Stimulated activated naive CD8-positive, alpha-beta T cell treated with anti-CD3 and anti-CD28 coated beads, Interleukin-15, Interleukin-2, amounts not matched to agents 100 U/mL and 50 U/mL, for 24 hours (primary cell): Measurements from ENCODE around the gene NME3.

Experiments used
- ATAC-seq: fragments of 150-1000 bp; cut with Tn5 transposase; one replicate; pipeline ENCODE4 v1.10.0; 2021
- DNase-seq: peaks from one replicate; pipeline ENCODE4 v3.0.0; 2021

NME3 gene

DNA sequence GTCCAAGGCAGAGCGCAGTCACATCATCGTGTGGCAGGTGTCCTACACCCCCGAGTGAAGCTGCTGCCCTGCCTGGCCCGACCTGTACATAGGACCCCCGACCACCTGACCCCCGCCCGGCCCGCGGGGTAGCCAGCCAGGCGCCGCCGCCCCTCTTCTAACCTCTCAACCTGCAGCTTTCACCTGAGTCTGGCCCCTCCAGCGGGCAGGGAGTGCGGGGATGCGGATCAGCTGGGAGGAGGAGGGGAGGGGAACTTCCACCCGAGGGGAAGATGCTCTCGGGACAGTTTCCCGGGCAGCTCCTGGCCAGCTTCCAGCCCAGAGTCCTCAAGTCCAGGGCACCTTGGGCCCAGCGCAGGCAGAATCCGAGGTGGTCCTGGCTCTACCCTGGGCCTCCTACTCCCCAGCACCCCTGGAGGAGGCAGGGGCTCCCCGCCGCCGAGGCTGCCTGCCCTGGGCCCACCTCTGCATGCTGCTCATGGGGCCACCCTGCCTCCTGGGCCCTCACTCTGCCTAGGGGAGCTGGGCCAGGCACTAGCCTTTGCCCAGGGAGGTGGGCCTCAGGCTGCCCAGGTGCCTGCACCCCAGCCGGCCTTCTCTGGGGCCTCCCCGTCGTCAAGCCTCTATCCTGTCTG, 2.5 kb downstream of the NME3 start:
- ATAC-seq: no peak

DNA sequence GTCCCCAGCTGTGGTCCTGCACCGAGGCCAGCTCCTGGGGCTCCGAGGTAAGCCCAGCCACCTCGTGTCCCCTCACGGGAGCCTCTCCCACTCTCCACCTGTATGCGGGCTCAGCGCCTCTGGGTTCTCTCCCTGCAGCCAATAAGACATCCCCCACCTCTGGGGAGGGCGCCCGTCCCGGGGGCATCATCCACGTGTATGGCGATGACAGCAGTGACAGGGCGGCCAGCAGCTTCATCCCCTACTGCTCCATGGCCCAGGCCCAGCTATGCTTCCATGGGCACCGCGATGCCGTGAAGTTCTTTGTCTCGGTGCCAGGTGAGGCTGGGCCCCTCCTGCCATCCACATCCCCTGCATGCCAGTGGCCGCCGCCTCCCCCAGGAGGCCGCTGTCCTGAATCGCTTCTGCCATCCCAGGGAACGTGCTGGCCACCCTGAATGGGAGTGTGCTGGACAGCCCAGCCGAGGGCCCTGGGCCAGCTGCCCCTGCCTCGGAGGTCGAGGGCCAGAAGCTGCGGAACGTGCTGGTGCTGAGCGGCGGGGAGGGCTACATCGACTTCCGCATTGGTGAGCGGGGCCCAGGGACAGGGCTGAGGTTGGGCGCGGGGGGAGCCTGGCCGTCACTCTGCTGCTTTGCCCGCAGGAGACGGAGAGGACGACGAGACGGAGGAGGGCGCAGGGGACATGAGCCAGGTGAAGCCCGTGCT, 3.1 kb downstream of the NME3 start:
- no peak for ATAC-seq

More for the DNA sequence above, 2.5 kb downstream of the NME3 start:
- no peak for DNase-seq

DNA sequence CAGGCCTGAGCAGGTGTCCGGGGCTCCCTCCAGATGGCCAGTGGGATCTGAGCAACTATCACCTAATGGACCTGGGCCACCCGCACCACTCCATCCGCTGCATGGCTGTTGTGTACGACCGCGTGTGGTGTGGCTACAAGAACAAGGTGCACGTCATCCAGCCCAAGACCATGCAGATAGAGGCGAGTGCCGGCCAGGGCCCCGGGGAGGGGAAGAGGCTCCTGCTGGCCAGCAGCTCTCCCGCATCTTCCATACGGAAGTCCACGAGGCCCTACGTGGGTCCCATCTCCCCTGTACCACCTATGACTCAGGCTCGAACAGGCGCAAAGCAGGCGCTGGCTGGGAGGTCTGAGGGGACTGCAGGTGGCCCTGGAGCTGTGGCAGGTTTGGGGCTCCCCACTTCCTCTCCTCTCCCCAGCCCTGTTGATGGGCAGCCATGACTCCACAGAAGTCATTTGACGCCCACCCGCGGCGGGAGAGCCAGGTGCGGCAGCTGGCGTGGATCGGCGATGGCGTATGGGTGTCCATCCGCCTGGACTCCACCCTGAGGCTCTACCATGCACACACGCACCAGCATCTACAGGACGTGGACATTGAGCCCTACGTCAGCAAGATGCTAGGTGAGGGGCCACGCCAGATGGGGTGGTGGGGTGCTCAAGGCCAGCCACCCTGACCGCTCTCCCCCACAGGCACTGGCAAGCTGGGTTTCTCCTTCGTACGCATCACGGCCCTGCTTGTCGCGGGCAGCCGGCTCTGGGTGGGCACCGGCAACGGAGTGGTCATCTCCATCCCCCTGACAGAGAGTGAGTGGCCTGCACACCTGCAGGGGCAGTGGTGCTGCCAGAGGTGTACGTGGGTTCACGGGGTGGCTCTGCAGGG, 4.0 kb downstream of the NME3 start:
- no peak for DNase-seq

More for the DNA sequence above, 3.1 kb downstream of the NME3 start:
- no peak for DNase-seq

DNA sequence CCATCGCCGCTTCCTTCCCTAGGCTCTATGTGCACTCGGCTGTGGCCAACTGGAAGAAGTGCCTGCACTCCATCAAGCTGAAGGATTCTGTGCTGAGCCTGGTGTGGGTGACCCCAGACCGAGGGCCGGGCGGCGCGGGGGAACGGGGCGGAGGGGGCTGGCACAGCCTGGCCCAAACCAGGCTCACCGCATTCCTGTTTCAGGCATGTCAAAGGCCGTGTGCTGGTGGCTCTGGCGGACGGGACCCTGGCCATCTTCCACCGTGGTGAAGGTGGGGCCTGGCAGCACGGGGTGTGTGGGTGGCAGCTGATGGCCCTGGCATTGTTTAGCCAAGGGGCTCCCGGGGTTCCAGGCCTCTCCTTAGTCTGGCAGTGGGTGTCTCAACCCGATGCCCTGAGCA, 4.6 kb downstream of the NME3 start:
- DNase-seq (no peak), ATAC-seq (no peak)

More for the DNA sequence above, 4.0 kb downstream of the NME3 start:
- no peak for ATAC-seq

DNA sequence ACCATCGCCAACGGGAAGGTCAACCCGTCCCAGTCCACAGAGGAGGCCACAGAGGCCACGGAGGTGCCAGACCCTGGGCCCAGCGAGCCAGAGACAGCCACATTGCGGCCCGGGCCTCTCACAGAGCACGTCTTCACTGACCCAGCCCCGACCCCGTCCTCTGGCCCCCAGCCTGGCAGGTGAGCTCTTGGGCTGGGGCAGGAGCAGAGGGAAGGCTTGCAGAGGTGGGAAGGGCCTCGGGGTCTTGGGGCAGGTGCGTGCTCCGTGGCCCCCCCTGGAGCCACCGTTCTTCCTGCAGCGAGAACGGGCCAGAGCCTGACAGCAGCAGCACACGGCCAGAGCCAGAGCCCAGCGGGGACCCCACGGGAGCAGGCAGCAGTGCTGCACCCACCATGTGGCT, 5.1 kb downstream of the NME3 start:
- ATAC-seq: no peak
- no peak for DNase-seq

DNA sequence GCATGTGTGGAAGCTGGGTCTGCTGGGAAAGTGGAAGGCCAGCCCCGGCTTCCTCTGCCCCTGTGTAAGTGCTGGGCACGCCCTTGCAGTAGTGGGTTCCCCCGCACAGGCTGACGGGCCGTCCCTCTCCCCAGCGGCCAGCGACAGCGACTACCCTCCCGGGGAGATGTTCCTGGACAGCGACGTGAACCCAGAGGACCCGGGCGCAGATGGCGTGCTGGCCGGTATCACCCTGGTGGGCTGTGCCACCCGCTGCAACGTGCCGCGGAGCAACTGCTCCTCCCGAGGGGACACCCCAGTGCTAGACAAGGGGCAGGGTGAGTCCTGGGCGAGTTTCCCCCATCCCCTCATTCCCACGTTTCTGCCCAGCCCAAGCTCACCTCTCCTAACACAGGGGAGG, 5.5 kb downstream of the NME3 start:
- ATAC-seq (no peak), DNase-seq (no peak)

DNA sequence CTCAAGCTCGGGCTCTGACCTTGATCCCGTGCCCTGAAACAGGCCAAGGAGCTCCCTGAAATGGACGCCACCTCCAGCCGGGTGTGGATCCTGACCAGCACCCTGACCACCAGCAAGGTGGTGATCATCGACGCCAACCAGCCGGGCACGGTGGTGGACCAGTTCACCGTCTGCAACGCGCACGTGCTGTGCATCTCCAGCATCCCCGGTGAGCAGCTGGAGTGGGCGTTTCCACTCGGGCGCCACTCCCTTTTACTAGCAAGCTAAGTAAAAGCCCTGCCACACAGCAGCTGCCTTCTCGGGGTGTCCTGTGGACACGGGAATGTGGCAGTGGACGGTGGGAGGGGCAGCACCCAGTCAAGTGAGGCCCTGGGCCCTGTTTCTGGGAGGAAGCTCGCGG, 6.4 kb downstream of the NME3 start:
- ATAC-seq (no peak), DNase-seq (no peak)

DNA sequence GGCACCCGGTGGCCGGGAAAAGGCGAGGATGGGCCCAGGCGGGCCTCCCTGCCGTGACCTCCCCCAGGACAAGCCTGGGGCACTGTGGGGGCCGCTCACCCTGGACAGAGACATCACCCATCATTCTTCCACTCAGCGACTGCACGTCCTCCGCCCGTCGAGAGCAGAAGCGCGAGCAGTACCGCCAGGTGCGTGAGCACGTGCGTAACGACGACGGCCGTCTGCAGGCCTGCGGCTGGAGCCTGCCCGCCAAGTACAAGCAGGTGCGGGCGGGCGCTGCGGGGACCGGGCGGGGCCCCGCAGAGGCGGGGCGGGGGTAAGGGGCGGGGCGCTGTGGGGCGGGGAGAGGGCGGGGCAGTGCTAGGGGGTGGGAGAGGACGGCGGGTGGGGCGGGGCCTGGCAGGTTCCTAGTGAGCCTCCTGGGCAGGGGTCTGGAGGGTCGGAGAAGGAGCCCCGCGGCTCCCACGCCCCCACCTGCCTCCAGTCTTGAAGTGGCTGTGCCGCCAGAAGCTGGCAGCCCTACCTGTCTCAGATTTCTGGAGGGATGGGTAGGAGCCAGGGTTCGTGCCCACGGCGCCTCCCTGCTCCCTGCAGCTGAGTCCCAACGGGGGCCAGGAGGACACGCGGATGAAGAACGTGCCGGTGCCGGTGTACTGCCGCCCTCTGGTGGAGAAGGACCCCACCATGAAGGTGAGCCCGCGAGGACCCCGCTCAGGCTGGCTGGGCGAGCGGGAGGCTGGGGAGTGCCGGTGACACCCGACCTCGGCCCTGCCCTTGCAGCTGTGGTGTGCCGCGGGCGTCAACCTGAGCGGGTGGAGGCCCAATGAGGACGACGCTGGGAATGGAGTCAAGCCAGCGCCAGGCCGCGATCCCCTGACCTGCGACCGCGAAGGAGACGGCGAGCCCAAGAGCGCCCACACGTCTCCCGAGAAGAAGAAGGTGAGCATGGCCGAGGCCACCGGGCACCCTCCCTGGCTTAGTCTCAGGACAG, 7.5 kb downstream of the NME3 start:
- ATAC-seq (no peak), DNase-seq (no peak)

DNA sequence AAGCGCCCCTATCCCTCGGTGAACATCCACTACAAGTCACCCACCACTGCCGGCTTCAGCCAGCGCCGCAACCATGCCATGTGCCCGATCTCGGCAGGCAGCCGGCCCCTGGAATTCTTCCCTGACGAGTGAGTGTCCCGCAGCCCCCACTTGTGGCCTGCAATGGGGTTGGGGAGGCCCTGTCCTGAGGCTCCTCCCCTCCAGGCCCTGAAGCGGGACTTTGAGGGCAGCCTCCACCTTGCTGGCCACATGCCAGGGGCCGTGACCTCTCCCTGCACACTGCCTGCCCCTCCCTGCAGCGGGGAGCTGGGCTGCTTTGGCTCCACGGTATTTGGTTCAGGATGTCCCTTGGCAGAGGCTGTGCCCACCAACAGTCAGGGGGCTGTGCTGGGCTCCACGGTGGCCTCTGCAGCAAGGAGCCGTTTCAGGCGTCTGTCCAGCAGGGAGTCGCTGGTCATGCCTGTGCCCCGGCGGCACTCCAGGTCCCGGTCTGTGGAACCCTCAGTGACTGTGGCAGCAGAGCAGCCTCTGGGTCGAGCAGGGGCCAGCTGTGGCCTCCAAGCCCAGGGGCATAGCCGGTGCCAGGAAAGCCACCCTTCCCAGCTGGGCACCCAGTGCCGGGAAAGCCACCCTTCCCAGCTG, 8.3 kb downstream of the NME3 start:
- ATAC-seq (no peak), DNase-seq (no peak)

DNA sequence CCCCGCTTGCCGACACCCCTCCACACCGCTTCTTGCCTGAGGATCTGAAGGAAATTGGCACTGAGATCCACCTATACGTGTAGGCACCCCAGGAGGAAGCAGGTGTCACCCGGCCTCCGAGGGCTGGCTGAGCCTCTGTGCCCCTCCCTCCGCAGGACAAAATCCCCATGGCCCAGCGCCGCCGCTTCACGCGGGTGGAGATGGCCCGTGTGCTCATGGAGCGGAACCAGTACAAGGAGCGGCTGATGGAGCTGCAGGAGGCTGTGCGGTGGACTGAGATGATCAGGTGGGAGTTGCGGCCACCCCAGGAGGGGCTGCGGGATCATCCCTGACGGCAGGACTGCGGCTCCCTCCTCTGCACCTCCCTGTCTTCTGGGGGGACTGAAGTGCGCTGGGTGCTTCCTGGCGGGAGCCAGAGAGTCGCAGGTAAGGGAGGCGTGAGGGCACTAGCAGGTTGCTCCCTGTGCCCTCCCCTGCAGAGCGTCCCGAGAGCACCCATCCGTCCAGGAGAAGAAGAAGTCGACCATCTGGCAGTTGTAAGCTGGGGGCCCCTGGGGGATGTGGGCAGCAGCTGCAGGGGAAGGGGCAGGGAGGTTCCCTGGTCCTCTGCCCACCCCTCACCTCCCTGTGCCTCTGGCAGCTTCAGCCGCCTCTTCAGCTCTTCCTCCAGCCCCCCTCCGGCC, 9.0 kb downstream of the NME3 start:
- no peak for DNase-seq
- no peak for ATAC-seq

DNA sequence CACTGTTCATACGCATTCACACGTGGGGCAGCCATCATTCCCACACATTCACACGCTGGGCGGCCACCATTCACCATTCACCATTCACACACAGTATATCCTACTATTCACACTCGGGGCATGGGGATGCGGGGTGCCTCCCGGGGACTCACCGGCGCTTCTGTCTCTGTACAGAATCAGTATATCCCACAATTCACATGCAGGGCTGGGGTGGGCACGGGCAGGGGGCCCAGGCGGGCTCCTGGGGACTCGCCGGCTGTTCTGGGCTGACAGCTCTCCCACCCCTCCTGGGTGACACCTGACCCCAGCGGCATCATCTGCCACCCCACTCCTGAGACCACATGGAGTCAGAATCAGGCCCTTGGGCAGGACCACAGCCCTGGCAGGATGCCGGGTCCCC, 9.6 kb downstream of the NME3 start:
- DNase-seq (no peak), ATAC-seq (no peak)

DNA sequence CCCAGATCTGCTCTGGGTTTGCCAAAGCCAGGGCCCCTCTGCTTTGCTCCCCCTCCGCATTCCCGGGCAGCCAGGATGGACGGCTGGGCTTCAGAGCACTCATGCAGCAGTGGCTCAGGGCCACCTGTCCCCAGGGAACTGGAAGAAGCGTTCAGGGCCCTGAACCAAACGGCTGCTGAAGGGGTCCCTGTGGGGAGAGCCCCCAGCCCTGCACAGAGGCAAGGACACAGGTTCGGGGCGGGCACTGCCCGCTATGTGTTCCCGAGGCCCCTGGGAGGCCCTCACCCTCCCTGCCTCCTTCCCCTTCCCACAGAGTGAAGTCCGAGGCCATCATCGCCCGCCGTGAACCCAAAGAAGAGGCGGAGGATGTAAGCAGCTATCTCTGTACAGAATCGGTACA, 10.4 kb downstream of the NME3 start:
- no peak for ATAC-seq

DNA sequence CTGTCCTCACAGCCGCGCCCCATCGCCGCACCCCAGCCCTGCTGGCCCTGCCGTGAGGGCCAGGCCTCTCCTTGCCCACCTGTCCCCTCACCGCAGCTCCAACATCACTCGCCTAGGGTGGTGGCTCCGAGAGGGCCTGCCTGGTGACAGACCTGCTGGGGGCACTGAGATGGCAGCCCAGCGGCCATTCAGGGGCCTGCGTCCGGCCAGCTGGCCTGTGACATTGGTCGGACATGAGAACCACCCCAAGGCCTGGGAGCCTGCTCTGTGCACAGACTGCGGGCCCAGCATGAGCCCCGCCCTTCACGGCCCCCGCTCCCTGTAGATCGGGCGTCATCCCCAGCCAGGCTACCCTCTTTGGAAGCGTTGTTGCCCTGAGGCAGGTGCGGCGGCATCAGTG, 11.8 kb downstream of the NME3 start:
- DNase-seq: no peak
- no peak for ATAC-seq

More for the DNA sequence above, 10.4 kb downstream of the NME3 start:
- no peak for DNase-seq

DNA sequence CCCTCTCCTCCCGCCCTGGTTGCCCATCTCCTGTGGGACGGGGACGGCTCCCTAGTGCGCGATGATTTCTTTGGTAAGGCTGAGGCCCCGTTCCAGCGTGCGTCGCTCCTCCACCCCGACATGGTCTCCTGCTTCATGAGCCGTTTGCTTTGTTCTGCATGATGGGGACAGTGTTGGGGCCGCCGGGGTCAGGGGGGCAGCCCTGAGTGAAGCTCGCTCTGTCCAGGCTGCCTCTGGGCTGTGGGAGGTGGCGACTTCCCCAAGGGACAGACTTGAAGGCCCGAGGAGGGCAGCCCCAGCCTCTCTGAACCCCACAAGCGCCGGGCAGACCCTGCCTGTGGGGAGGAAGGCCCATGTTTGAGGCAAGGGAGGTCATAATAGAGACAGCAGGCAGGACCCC, 12.4 kb downstream of the NME3 start:
- ATAC-seq (no peak), DNase-seq (no peak)

DNA sequence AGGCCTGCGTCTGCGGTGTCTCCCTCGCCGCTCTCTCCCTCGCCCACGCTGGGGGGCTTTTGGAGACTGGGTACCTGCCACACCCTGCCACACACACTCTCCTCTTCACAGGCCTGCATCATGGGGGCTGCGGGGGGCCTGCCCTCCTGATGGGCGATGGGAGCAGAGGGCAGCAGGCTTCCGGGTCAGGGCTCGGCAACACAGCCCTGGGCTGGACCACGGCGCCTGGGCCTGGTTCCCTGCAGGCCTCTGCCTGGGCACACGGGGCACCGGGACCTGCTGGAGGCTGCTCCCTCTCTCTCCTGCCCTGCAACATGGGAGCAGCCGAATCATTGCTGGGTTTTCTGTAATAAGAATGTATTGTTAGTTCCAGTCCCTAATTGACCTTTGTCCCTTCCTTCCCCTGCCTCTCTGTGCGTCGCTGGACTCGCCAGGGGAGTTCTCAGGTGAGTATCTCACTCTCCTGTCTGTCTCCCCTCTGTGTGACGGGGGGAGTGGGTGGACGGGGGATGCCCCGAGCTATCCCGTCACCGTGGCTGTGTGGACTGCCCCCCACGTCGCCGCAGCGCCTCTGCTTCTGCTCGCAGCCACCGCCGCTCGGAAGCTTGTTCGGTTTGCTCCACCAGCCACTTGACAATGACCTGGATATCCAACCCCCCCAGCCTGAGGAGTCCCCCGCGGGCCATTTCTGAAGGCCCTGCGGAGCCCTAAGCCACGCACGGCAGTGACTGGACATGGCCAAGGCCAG, 13.5 kb downstream of the NME3 start:
- DNase-seq: no peak

DNA sequence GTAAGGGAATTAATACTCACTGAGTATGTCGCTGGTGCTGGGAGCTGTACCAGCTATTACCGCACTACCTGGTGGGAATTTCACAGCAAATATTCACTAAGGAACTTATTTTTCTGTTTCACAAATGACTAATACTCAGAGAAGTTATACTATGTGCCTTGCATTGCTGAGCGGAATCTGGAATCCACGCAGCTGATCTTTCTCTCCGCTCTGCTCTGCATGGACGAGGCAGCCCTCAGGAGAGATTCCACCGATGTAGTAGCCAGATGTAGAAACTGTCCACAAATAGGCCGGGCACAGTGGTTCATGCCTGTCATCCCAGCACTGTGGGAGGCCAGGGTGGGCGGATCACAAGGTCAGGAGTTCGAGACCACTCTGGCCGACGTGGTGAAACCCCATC, 17.1 kb downstream of the NME3 start:
- ATAC-seq (no peak), DNase-seq (no peak)

More for the DNA sequence above, 13.5 kb downstream of the NME3 start:
- no peak for ATAC-seq

DNA sequence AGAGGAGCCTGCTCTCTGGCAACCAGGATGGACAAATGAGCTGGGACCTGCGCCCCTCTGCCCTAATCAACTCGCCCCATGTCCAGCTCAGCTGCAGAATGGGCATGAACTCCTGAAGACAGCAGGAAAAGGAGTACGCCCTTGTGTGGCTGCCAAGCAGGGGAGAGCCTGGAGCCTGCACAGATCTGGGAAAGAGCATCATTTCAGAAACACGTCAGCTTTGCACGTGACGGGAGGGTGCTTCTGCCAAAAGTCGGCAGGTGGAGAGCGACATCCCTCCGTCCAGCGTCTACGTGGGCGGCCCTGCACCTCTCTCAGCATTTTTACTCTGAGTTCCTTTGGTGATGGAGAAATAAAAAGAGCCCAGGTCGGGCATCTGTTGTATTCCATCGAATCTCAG, 18.5 kb downstream of the NME3 start:
- ATAC-seq: no peak
- no peak for DNase-seq

DNA sequence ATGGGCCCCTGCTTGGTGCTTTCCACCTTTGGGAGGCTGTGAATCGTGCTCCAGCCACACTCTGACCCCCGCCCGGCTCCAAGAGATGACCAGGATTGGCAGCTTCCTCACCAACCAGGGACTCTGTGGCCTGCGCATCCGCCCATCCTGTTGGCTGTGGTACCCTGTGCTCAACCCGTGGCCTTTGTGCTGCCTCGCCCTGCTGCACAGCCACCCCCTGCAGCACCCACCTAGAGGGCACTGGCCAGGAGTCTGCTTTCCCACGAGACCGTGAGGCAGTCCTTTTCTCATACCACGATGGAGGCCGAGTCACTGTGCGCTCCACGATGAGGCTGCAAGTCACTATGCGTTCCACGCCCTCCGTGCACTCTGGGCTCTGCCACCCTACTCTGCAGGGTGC, 19.4 kb downstream of the NME3 start:
- no peak for DNase-seq
- no peak for ATAC-seq

DNA sequence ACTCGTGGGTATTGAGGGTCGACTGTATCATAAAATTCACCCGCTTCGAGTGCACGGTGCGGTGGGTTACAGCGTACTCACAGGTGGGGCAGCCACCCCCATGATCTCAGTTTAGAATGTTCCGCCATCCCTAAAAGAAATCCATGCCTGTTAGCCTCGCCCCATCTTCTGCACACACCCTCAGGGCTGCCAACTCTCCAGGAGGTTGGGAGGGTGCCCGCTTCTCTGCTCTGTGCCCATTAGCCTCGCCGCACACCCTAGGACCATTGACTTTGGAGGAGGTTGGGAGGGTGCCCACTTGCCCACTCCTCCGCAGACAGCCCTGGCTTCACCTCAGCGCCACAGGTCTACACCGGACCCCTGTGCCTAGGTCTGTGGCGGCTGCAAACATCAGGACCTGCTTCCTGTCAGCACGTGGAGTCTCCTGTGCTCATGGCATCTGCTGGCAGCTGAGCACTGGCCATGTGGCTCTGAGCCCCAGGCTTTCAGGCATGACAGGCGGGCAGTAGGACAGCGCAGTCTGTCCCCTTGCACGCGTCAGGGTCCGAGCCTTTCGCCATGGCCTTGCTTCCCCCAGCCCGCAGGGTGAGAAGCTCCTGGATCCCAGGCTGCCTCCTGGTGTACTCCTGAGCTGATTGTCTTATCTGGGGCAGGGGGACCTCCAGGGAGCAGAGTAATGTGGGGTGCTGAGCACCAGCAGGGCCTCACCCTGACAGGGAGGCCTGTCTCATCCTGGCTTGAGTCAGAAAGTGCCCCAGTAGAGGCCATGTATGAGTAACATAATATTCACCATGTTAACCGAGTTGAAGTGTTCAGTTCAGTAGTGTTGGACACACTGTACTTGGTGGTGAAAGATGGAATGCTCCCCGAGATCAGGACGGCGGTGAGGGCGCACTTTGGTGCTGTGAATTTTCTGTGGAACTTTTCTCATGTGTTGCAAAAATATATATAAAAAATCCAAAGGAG, 21.9 kb downstream of the NME3 start:
- DNase-seq (no peak), ATAC-seq (no peak)
